HepG2 (cell line): Measurements from ENCODE around the gene STX10. TPM values are rescaled to one million over a fixed set of nuclear protein-coding genes. Genes with fewer than 3 reads are reported as not detected.

Source experiments
- ARNT ChIP-seq: fragments of 450-650 bp; IDR thresholded peaks from 2 replicates; pipeline ENCODE4 v1.6.1; 2017
- HMG20B ChIP-seq: conservative IDR thresholded peaks from 2 replicates; pipeline ENCODE4 v1.6.1; 2016; ENCODE audit warnings: missing genetic modification reagents, missing compliant biosample characterization
- MTA1 ChIP-seq: sonication (generic); formaldehyde crosslinking; IDR thresholded peaks from 2 replicates; pipeline ENCODE4 v1.4.0; 2020; ENCODE audit warnings: missing genetic modification reagents, mild to moderate bottlenecking, borderline replicate concordance
- POLR2A ChIP-seq, 2 experiments: IDR thresholded peaks; 2 replicates each; pipeline ENCODE4 v1.6.1; 2011; ENCODE audit warnings: low read depth in 2 of 2, low read length in 2 of 2, mild to moderate bottlenecking in 1 of 2, moderate library complexity in 1 of 2; ENCODE audit not compliant: insufficient read depth in 1 of 2
- SMYD3 ChIP-seq: sonication (generic); formaldehyde crosslinking; IDR thresholded peaks from 2 replicates; pipeline ENCODE4 v1.8.1; 2023; ENCODE audit warnings: mild to moderate bottlenecking, missing genetic modification reagents
- ZNF468 ChIP-seq: sonication (generic); formaldehyde crosslinking; IDR thresholded peaks from 2 replicates; pipeline ENCODE4 v1.8.0; 2022; ENCODE audit warnings: mild to moderate bottlenecking, moderate library complexity, missing genetic modification reagents
- polyA plus RNA-seq, 8 experiments: library from polyadenylated mRNA; depleted of rRNA in 3 of 8; stranded (reverse) in 7 of 8; unstranded in 1 of 8; fragments of >200 nt; fragmentation: Illumina TruSeq in 4 of 8; extraction: Trizol in 4 of 8; gene quantifications; 2 replicates each; pipeline versions ENCODE4 v1.2.1 to v1.2.3, GENCODE V29; 2011 to 2016; ENCODE audit warnings: low read depth in 4 of 8, missing spikeins in 1 of 8, mixed read lengths in 1 of 8; ENCODE audit not compliant: insufficient read depth in 1 of 8
- total RNA-seq, 5 experiments: library from RNA; depleted of rRNA; stranded (reverse); fragments of >200 nt; fragmentation: Illumina TruSeq; extraction: Trizol; gene quantifications; 2 replicates each; pipeline ENCODE4 v1.2.3, GENCODE V29; 2016; ENCODE audit warnings: low read depth in 1 of 5
- TF ChIP-seq, protein P1 (sequence below): sonication (generic); formaldehyde crosslinking; IDR thresholded peaks from 2 replicates; pipeline ENCODE4 v1.5.0; 2020; ENCODE audit warnings: mild to moderate bottlenecking, missing genetic modification reagents, borderline replicate concordance
- TF ChIP-seq, protein P2 (sequence below): sonication (generic); formaldehyde crosslinking; IDR thresholded peaks from 2 replicates; pipeline ENCODE4 v1.5.1; 2020; ENCODE audit warnings: missing genetic modification reagents, mild to moderate bottlenecking, borderline replicate concordance
- TF ChIP-seq, protein P3 (sequence below): sonication (generic); formaldehyde crosslinking; IDR thresholded peaks from 2 replicates; pipeline ENCODE4 v1.4.0; 2020; ENCODE audit warnings: missing genetic modification reagents, borderline replicate concordance

STX10 gene
- total and polyA plus RNA-seq, 2 of the 13 experiments (the other 11 are each of a cell fraction or from before 2014, with no cell fraction given): 47.9 to 66.4 TPM

DNA sequence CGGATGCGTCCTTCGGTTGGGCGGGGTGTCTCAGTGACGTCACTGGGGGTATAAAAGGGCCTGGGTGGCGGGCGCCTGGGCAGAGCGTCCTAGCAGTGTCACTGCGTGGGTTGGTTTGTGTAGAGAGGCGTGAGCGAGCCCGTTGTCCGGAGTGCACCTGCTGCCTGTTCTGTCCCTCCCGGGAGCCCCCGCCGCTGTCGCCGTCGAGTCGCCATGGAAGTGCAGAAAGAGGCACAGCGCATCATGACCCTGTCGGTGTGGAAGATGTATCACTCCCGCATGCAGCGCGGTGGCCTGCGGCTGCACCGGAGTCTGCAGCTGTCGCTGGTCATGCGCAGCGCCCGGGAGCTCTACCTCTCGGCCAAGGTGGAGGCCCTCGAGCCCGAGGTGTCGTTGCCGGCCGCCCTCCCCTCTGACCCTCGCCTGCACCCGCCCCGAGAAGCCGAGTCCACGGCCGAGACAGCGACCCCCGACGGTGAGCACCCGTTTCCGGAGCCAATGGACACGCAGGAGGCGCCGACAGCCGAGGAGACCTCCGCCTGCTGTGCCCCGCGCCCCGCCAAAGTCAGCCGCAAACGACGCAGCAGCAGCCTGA is 2.9 kb upstream of the STX10 start (continued):
- TF ChIP-seq ZNF468 (CRISPR knock-in tag): no peak
- peak; percentile 45; the same call in 1 of the 2 replicates for TF ChIP-seq SMYD3 (CRISPR knock-in tag)
- TF ChIP-seq, protein P1, sequence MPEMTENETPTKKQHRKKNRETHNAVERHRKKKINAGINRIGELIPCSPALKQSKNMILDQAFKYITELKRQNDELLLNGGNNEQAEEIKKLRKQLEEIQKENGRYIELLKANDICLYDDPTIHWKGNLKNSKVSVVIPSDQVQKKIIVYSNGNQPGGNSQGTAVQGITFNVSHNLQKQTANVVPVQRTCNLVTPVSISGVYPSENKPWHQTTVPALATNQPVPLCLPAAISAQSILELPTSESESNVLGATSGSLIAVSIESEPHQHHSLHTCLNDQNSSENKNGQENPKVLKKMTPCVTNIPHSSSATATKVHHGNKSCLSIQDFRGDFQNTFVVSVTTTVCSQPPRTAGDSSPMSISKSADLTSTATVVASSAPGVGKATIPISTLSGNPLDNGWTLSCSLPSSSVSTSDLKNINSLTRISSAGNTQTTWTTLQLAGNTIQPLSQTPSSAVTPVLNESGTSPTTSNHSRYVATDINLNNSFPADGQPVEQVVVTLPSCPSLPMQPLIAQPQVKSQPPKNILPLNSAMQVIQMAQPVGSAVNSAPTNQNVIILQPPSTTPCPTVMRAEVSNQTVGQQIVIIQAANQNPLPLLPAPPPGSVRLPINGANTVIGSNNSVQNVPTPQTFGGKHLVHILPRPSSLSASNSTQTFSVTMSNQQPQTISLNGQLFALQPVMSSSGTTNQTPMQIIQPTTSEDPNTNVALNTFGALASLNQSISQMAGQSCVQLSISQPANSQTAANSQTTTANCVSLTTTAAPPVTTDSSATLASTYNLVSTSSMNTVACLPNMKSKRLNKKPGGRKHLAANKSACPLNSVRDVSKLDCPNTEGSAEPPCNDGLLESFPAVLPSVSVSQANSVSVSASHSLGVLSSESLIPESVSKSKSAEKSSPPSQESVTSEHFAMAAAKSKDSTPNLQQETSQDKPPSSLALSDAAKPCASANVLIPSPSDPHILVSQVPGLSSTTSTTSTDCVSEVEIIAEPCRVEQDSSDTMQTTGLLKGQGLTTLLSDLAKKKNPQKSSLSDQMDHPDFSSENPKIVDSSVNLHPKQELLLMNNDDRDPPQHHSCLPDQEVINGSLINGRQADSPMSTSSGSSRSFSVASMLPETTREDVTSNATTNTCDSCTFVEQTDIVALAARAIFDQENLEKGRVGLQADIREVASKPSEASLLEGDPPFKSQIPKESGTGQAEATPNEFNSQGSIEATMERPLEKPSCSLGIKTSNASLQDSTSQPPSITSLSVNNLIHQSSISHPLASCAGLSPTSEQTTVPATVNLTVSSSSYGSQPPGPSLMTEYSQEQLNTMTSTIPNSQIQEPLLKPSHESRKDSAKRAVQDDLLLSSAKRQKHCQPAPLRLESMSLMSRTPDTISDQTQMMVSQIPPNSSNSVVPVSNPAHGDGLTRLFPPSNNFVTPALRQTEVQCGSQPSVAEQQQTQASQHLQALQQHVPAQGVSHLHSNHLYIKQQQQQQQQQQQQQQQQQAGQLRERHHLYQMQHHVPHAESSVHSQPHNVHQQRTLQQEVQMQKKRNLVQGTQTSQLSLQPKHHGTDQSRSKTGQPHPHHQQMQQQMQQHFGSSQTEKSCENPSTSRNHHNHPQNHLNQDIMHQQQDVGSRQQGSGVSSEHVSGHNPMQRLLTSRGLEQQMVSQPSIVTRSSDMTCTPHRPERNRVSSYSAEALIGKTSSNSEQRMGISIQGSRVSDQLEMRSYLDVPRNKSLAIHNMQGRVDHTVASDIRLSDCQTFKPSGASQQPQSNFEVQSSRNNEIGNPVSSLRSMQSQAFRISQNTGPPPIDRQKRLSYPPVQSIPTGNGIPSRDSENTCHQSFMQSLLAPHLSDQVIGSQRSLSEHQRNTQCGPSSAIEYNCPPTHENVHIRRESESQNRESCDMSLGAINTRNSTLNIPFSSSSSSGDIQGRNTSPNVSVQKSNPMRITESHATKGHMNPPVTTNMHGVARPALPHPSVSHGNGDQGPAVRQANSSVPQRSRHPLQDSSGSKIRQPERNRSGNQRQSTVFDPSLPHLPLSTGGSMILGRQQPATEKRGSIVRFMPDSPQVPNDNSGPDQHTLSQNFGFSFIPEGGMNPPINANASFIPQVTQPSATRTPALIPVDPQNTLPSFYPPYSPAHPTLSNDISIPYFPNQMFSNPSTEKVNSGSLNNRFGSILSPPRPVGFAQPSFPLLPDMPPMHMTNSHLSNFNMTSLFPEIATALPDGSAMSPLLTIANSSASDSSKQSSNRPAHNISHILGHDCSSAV (CRISPR knock-in tag): no peak
- TF ChIP-seq, protein P2, sequence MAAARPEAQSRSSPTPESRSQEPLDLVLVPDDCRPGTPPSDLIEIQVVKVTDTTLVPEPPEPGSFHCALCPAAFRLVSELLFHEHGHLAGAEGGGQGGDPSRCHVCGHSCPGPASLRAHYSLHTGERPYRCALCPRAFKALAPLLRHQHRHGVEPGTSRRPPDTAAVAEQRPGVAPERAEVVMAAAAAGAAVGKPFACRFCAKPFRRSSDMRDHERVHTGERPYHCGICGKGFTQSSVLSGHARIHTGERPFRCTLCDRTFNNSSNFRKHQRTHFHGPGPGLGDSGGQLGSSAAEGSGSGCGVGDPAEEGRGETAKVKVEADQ (CRISPR knock-in tag): no peak
- TF ChIP-seq, protein P3, sequence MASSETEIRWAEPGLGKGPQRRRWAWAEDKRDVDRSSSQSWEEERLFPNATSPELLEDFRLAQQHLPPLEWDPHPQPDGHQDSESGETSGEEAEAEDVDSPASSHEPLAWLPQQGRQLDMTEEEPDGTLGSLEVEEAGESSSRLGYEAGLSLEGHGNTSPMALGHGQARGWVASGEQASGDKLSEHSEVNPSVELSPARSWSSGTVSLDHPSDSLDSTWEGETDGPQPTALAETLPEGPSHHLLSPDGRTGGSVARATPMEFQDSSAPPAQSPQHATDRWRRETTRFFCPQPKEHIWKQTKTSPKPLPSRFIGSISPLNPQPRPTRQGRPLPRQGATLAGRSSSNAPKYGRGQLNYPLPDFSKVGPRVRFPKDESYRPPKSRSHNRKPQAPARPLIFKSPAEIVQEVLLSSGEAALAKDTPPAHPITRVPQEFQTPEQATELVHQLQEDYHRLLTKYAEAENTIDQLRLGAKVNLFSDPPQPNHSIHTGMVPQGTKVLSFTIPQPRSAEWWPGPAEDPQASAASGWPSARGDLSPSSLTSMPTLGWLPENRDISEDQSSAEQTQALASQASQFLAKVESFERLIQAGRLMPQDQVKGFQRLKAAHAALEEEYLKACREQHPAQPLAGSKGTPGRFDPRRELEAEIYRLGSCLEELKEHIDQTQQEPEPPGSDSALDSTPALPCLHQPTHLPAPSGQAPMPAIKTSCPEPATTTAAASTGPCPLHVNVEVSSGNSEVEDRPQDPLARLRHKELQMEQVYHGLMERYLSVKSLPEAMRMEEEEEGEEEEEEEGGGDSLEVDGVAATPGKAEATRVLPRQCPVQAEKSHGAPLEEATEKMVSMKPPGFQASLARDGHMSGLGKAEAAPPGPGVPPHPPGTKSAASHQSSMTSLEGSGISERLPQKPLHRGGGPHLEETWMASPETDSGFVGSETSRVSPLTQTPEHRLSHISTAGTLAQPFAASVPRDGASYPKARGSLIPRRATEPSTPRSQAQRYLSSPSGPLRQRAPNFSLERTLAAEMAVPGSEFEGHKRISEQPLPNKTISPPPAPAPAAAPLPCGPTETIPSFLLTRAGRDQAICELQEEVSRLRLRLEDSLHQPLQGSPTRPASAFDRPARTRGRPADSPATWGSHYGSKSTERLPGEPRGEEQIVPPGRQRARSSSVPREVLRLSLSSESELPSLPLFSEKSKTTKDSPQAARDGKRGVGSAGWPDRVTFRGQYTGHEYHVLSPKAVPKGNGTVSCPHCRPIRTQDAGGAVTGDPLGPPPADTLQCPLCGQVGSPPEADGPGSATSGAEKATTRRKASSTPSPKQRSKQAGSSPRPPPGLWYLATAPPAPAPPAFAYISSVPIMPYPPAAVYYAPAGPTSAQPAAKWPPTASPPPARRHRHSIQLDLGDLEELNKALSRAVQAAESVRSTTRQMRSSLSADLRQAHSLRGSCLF (CRISPR knock-in tag): no peak
- TF ChIP-seq POLR2A (IDR thresholded peaks at IDR 0.05; ENCODE audit: insufficient read depth in 1 of 2, low read depth in 2 of 2, low read length in 2 of 2): peak; percentile 100
- TF ChIP-seq MTA1 (CRISPR knock-in tag): no peak; the same call in 1 of the 2 replicates
- TF ChIP-seq ARNT: no peak
- no peak for TF ChIP-seq HMG20B (CRISPR knock-in tag)
